ENCODE measurements around the gene NAA10. TPM values are rescaled to one million over a fixed set of nuclear protein-coding genes. Genes with fewer than 3 reads are reported as not detected.

The NAA10 gene
- total RNA-seq, 1 experiment from 2014 or later, result 107 TPM

DNA sequence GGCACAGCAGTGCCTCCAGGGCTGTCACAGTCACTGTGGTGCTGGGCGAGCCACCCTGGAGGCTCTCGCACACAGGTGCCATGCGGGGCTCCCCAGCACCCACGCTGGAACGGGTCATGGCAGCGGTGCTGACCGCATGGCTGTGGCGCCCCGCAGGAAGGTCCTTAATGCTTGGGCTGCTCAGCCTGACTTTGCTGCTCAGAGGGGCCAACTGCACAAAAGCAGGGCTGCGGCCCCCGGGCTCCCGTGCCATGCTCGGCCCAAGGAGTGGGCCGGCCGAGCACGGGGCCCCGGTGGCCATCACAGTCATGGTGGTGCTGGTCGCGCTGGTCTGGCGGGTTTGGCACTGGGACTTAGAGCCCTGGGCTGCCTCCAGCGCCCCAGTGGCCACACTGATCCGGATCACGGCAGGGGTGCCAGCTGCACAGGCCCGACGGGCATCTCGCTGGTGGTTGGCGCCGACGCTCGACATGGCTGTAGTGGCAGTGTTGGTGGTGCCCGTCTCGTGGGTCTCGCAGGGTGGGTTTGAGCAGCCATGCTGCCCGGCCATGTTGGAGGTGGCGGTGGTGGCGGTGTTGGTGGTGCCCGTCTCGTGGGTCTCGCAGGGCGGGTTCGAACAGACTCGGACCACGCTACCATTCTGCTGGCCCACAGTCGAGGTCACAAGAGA, 19.9 kb upstream of the NAA10 start:
- H3K9me3 Mint-ChIP-seq, result no peaks in the 10 kb centered on the region
- no peaks in the 10 kb centered on the region for H3K4me1 Mint-ChIP-seq
- TF ChIP-seq CBFB (CRISPR knock-in tag; IDR thresholded peaks at IDR 0.05; ENCODE audit: low read depth), result no peak
- TF ChIP-seq, protein P1, sequence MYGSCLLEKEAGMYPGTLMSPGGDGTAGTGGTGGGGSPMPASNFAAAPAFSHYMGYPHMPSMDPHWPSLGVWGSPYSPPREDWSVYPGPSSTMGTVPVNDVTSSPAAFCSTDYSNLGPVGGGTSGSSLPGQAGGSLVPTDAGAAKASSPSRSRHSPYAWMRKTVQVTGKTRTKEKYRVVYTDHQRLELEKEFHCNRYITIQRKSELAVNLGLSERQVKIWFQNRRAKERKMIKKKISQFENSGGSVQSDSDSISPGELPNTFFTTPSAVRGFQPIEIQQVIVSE (CRISPR knock-in tag; IDR thresholded peaks at IDR 0.05; ENCODE audit: borderline replicate concordance), result no peak
- TF ChIP-seq JUN (CRISPR knock-in tag; IDR thresholded peaks at IDR 0.05), result no peak
- TF ChIP-seq, protein P2, sequence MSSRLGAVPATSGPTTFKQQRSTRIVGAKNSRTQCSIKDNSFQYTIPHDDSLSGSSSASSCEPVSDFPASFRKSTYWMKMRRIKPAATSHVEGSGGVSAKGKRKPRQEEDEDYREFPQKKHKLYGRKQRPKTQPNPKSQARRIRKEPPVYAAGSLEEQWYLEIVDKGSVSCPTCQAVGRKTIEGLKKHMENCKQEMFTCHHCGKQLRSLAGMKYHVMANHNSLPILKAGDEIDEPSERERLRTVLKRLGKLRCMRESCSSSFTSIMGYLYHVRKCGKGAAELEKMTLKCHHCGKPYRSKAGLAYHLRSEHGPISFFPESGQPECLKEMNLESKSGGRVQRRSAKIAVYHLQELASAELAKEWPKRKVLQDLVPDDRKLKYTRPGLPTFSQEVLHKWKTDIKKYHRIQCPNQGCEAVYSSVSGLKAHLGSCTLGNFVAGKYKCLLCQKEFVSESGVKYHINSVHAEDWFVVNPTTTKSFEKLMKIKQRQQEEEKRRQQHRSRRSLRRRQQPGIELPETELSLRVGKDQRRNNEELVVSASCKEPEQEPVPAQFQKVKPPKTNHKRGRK (CRISPR knock-in tag; IDR thresholded peaks at IDR 0.05; ENCODE audit: borderline replicate concordance), result no peak
- no peak for TF ChIP-seq CREB1 (CRISPR knock-in tag; IDR thresholded peaks at IDR 0.05)
- TF ChIP-seq, protein P3, sequence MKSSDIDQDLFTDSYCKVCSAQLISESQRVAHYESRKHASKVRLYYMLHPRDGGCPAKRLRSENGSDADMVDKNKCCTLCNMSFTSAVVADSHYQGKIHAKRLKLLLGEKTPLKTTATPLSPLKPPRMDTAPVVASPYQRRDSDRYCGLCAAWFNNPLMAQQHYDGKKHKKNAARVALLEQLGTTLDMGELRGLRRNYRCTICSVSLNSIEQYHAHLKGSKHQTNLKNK (CRISPR knock-in tag; IDR thresholded peaks at IDR 0.05), result no peak
- TF ChIP-seq JAZF1 (CRISPR knock-in tag; IDR thresholded peaks at IDR 0.05), result no peak
- no peak for TF ChIP-seq NFYB (CRISPR knock-in tag; conservative IDR thresholded peaks at IDR 0.05; ENCODE audit: low read depth)
- TF ChIP-seq, protein P4, sequence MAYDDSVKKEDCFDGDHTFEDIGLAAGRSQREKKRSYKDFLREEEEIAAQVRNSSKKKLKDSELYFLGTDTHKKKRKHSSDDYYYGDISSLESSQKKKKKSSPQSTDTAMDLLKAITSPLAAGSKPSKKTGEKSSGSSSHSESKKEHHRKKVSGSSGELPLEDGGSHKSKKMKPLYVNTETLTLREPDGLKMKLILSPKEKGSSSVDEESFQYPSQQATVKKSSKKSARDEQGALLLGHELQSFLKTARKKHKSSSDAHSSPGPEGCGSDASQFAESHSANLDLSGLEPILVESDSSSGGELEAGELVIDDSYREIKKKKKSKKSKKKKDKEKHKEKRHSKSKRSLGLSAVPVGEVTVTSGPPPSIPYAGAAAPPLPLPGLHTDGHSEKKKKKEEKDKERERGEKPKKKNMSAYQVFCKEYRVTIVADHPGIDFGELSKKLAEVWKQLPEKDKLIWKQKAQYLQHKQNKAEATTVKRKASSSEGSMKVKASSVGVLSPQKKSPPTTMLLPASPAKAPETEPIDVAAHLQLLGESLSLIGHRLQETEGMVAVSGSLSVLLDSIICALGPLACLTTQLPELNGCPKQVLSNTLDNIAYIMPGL (CRISPR knock-in tag; IDR thresholded peaks at IDR 0.05), result no peak
- TF ChIP-seq ZNF219 (CRISPR knock-in tag; IDR thresholded peaks at IDR 0.05; ENCODE audit: borderline replicate concordance), result no peak
- no peak for TF ChIP-seq RELA (CRISPR knock-in tag; IDR thresholded peaks at IDR 0.05; ENCODE audit: borderline replicate concordance)
- no peak for TF ChIP-seq MXD4 (CRISPR knock-in tag; IDR thresholded peaks at IDR 0.05; ENCODE audit: borderline replicate concordance)
- TF ChIP-seq, protein P5, sequence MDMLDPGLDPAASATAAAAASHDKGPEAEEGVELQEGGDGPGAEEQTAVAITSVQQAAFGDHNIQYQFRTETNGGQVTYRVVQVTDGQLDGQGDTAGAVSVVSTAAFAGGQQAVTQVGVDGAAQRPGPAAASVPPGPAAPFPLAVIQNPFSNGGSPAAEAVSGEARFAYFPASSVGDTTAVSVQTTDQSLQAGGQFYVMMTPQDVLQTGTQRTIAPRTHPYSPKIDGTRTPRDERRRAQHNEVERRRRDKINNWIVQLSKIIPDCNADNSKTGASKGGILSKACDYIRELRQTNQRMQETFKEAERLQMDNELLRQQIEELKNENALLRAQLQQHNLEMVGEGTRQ (CRISPR knock-in tag; IDR thresholded peaks at IDR 0.05), result no peak
- TF ChIP-seq, protein P6, sequence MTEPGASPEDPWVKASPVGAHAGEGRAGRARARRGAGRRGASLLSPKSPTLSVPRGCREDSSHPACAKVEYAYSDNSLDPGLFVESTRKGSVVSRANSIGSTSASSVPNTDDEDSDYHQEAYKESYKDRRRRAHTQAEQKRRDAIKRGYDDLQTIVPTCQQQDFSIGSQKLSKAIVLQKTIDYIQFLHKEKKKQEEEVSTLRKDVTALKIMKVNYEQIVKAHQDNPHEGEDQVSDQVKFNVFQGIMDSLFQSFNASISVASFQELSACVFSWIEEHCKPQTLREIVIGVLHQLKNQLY (CRISPR knock-in tag; IDR thresholded peaks at IDR 0.05), result no peak
- TF ChIP-seq, protein P7, sequence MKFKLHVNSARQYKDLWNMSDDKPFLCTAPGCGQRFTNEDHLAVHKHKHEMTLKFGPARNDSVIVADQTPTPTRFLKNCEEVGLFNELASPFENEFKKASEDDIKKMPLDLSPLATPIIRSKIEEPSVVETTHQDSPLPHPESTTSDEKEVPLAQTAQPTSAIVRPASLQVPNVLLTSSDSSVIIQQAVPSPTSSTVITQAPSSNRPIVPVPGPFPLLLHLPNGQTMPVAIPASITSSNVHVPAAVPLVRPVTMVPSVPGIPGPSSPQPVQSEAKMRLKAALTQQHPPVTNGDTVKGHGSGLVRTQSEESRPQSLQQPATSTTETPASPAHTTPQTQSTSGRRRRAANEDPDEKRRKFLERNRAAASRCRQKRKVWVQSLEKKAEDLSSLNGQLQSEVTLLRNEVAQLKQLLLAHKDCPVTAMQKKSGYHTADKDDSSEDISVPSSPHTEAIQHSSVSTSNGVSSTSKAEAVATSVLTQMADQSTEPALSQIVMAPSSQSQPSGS (CRISPR knock-in tag; IDR thresholded peaks at IDR 0.05; ENCODE audit: borderline replicate concordance, low read depth), result no peak
- no peak for TF ChIP-seq GRHL2 (CRISPR knock-in tag; IDR thresholded peaks at IDR 0.05; ENCODE audit: insufficient replicate concordance, severe bottlenecking)
- TF ChIP-seq, protein P8, sequence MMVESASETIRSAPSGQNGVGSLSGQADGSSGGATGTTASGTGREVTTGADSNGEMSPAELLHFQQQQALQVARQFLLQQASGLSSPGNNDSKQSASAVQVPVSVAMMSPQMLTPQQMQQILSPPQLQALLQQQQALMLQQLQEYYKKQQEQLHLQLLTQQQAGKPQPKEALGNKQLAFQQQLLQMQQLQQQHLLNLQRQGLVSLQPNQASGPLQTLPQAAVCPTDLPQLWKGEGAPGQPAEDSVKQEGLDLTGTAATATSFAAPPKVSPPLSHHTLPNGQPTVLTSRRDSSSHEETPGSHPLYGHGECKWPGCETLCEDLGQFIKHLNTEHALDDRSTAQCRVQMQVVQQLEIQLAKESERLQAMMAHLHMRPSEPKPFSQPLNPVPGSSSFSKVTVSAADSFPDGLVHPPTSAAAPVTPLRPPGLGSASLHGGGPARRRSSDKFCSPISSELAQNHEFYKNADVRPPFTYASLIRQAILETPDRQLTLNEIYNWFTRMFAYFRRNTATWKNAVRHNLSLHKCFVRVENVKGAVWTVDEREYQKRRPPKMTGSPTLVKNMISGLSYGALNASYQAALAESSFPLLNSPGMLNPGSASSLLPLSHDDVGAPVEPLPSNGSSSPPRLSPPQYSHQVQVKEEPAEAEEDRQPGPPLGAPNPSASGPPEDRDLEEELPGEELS (CRISPR knock-in tag; IDR thresholded peaks at IDR 0.05), result no peak
- TF ChIP-seq, protein P9, sequence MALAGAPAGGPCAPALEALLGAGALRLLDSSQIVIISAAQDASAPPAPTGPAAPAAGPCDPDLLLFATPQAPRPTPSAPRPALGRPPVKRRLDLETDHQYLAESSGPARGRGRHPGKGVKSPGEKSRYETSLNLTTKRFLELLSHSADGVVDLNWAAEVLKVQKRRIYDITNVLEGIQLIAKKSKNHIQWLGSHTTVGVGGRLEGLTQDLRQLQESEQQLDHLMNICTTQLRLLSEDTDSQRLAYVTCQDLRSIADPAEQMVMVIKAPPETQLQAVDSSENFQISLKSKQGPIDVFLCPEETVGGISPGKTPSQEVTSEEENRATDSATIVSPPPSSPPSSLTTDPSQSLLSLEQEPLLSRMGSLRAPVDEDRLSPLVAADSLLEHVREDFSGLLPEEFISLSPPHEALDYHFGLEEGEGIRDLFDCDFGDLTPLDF (CRISPR knock-in tag; IDR thresholded peaks at IDR 0.05), result no peak
- TF ChIP-seq ETV6 (CRISPR knock-in tag; IDR thresholded peaks at IDR 0.05), result no peak
- peaks cover 39% of the 10 kb centered on the region for H3K36me3 Mint-ChIP-seq
- ChIA-PET CTCF (no interaction called here), POLR2A (no interaction called here)
- DNase-seq (ENCODE audit: low spot score), result no peak
- no peak overlapping the region for H3K4me3 Mint-ChIP-seq
- H3K27ac Mint-ChIP-seq, result no peak overlapping the region
- ATAC-seq, result no peak
- H3K27me3 Mint-ChIP-seq (ENCODE audit: low read depth), result no peaks in the 10 kb centered on the region
